Measurements from ENCODE around the gene TMEM120B. TPM values are rescaled to one million over a fixed set of nuclear protein-coding genes. Genes with fewer than 3 reads are reported as not detected.

The TMEM120B gene
- total and polyA plus RNA-seq, 2 of the 13 experiments (the other 11 are each of a cell fraction or from before 2014, with no cell fraction given), result 7.1 to 12.9 TPM

DNA sequence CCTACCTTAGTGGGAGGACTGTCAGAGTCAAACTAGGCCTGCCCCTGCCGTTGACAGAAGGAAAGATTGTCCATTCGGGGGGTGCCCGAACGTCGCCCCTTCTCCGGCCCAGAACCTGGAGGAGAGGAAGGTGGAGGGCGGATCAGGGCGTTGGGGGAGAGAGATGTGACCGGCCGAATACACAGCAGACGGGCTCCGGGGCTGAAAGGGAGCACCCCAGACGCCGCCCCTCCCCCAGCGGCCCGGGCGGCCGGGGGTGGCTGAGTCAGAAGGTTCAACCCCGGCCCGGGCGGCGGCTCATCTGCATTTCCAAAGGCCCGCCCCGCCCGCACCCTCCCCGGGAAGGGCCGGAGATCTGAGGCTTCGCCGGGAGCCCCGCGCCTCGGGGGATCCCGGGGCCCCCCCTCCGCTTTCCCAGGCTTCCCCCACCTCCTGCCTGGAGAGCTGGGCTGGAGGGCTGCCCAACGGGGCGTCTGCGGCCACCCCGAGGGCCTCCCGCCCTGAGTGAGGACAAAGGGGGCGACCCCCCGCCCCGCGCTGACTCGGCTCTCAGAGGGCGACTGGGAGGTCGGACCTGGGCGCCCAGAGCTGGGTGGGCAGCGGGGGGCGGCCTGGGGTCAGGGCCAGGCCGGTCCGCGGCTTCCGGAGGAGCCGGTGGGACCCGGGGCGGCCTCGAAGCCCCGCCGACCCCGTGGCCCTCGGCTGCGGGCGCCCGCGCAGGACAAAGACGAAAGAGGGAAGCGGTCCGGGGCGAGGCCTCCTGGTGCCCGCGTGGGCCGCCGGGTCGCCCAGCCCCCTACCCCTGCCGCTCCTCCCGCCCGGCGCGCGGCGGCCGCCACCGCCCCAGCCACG lies 87.5 kb downstream of the TMEM120B start (continued):
- TF ChIP-seq REXO4 (CRISPR knock-in tag; IDR thresholded peaks at IDR 0.05; ENCODE audit: borderline replicate concordance), result no peak
- TF ChIP-seq, protein P1, sequence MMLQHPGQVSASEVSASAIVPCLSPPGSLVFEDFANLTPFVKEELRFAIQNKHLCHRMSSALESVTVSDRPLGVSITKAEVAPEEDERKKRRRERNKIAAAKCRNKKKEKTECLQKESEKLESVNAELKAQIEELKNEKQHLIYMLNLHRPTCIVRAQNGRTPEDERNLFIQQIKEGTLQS (CRISPR knock-in tag; IDR thresholded peaks at IDR 0.05), result no peak; the same call in 1 of the 2 replicates
- no peak for TF ChIP-seq ZNF383 (CRISPR knock-in tag; IDR thresholded peaks at IDR 0.05; ENCODE audit: borderline replicate concordance)
- no peak for TF ChIP-seq FOXC1 (CRISPR knock-in tag; IDR thresholded peaks at IDR 0.05; ENCODE audit: borderline replicate concordance)
- TF ChIP-seq, protein P2, sequence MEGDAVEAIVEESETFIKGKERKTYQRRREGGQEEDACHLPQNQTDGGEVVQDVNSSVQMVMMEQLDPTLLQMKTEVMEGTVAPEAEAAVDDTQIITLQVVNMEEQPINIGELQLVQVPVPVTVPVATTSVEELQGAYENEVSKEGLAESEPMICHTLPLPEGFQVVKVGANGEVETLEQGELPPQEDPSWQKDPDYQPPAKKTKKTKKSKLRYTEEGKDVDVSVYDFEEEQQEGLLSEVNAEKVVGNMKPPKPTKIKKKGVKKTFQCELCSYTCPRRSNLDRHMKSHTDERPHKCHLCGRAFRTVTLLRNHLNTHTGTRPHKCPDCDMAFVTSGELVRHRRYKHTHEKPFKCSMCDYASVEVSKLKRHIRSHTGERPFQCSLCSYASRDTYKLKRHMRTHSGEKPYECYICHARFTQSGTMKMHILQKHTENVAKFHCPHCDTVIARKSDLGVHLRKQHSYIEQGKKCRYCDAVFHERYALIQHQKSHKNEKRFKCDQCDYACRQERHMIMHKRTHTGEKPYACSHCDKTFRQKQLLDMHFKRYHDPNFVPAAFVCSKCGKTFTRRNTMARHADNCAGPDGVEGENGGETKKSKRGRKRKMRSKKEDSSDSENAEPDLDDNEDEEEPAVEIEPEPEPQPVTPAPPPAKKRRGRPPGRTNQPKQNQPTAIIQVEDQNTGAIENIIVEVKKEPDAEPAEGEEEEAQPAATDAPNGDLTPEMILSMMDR (CRISPR knock-in tag; IDR thresholded peaks at IDR 0.05), result no peak
- TF ChIP-seq SP1 (IDR thresholded peaks at IDR 0.05), result no peak
- no peak for TF ChIP-seq SP1 (CRISPR knock-in tag; IDR thresholded peaks at IDR 0.05)
- TF ChIP-seq SMC3 (IDR thresholded peaks at IDR 0.05; ENCODE audit: low read length), result no peak
- TF ChIP-seq NFE2 (CRISPR knock-in tag; IDR thresholded peaks at IDR 0.05), result no peak
- TF ChIP-seq, protein P3, sequence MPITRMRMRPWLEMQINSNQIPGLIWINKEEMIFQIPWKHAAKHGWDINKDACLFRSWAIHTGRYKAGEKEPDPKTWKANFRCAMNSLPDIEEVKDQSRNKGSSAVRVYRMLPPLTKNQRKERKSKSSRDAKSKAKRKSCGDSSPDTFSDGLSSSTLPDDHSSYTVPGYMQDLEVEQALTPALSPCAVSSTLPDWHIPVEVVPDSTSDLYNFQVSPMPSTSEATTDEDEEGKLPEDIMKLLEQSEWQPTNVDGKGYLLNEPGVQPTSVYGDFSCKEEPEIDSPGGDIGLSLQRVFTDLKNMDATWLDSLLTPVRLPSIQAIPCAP (CRISPR knock-in tag; IDR thresholded peaks at IDR 0.05; ENCODE audit: low read depth), result no peak
- TF ChIP-seq TBP (CRISPR knock-in tag; IDR thresholded peaks at IDR 0.05), result no peak
- no peak for TF ChIP-seq POLR2AphosphoS2 (IDR thresholded peaks at IDR 0.05; ENCODE audit: low read depth, low read length)
- TF ChIP-seq RFXANK (CRISPR knock-in tag; IDR thresholded peaks at IDR 0.05), result no peak
- TF ChIP-seq ZNF296 (CRISPR knock-in tag; conservative IDR thresholded peaks at IDR 0.05), result no peak
- TF ChIP-seq, protein P4, sequence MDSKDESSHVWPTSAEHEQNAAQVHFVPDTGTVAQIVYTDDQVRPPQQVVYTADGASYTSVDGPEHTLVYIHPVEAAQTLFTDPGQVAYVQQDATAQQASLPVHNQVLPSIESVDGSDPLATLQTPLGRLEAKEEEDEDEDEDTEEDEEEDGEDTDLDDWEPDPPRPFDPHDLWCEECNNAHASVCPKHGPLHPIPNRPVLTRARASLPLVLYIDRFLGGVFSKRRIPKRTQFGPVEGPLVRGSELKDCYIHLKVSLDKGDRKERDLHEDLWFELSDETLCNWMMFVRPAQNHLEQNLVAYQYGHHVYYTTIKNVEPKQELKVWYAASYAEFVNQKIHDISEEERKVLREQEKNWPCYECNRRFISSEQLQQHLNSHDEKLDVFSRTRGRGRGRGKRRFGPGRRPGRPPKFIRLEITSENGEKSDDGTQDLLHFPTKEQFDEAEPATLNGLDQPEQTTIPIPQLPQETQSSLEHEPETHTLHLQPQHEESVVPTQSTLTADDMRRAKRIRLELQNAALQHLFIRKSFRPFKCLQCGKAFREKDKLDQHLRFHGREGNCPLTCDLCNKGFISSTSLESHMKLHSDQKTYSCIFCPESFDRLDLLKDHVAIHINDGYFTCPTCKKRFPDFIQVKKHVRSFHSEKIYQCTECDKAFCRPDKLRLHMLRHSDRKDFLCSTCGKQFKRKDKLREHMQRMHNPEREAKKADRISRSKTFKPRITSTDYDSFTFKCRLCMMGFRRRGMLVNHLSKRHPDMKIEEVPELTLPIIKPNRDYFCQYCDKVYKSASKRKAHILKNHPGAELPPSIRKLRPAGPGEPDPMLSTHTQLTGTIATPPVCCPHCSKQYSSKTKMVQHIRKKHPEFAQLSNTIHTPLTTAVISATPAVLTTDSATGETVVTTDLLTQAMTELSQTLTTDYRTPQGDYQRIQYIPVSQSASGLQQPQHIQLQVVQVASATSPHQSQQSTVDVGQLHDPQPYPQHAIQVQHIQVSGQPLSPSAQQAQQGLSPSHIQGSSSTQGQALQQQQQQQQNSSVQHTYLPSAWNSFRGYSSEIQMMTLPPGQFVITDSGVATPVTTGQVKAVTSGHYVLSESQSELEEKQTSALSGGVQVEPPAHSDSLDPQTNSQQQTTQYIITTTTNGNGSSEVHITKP (CRISPR knock-in tag; IDR thresholded peaks at IDR 0.05; ENCODE audit: low read depth), result no peak
- no peak for TF ChIP-seq HNRNPUL1 (IDR thresholded peaks at IDR 0.05; ENCODE audit: low read depth, low read length)
- TF ChIP-seq ZIK1 (CRISPR knock-in tag; IDR thresholded peaks at IDR 0.05; ENCODE audit: borderline replicate concordance, low read depth), result no peak
- TF ChIP-seq, protein P5, sequence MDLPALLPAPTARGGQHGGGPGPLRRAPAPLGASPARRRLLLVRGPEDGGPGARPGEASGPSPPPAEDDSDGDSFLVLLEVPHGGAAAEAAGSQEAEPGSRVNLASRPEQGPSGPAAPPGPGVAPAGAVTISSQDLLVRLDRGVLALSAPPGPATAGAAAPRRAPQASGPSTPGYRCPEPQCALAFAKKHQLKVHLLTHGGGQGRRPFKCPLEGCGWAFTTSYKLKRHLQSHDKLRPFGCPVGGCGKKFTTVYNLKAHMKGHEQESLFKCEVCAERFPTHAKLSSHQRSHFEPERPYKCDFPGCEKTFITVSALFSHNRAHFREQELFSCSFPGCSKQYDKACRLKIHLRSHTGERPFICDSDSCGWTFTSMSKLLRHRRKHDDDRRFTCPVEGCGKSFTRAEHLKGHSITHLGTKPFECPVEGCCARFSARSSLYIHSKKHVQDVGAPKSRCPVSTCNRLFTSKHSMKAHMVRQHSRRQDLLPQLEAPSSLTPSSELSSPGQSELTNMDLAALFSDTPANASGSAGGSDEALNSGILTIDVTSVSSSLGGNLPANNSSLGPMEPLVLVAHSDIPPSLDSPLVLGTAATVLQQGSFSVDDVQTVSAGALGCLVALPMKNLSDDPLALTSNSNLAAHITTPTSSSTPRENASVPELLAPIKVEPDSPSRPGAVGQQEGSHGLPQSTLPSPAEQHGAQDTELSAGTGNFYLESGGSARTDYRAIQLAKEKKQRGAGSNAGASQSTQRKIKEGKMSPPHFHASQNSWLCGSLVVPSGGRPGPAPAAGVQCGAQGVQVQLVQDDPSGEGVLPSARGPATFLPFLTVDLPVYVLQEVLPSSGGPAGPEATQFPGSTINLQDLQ (CRISPR knock-in tag; IDR thresholded peaks at IDR 0.05), result no peak
- TF ChIP-seq ZSCAN31 (CRISPR knock-in tag; IDR thresholded peaks at IDR 0.05; ENCODE audit: low read depth), result no peak; the same call in 1 of the 2 replicates
- TF ChIP-seq TBX2 (CRISPR knock-in tag; IDR thresholded peaks at IDR 0.05; ENCODE audit: borderline replicate concordance), result 0 out of 2 replicates have a peak, but pooled peaks have one; percentile 28
